KOPT-K1 (cell line): Measurements from ENCODE around the gene FAM120AOS.

Experiments used
- H3K27ac ChIP-seq: fragments of 200-600 bp; sonication (generic); 2 replicates; pipeline ENCODE4 v1.5.1; 2016; ENCODE audit warnings: antibody characterized with exemption, mild to moderate bottlenecking, low read depth, low read length; ENCODE audit not compliant: poor library complexity, severe bottlenecking
- H3K36me3 ChIP-seq: fragments of 200-600 bp; sonication (generic); 2 replicates; pipeline ENCODE4 v1.5.1; 2017; ENCODE audit warnings: antibody characterized with exemption, mild to moderate bottlenecking, low read length, moderate library complexity; ENCODE audit not compliant: insufficient read depth
- H3K9me3 ChIP-seq: fragments of 200-600 bp; sonication (generic); 2 replicates; pipeline ENCODE4 v1.5.1; 2017; ENCODE audit warnings: antibody characterized with exemption, low read length, mild to moderate bottlenecking; ENCODE audit not compliant: insufficient read depth, poor library complexity, severe bottlenecking

Gene FAM120AOS

DNA sequence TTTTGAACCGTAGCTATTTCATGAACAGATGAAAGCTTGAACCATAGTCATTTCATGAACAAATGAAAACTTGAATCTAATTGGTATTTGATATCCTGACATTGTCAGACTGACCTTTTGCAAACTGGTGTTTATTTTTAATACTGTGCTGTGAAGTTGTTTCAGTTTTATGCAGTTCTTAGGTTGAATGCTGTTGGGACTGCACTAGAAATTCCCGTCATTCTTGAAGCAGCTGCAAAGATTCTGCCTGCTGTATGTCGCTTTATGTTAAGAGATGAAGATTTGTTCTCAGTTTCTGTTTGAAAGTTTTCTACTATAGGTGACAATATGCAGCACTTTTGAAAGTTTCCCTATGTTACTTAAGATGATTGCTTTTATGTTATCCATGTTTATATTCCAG, 22.5 kb upstream of the FAM120AOS start:
- H3K27ac ChIP-seq = no peak overlapping the region
- peaks cover 72% of the 10 kb centered on the region for H3K36me3 ChIP-seq
- H3K9me3 ChIP-seq = no peaks in the 10 kb centered on the region

- Histone ChIP-seq H3K27ac (no peak overlapping the region), H3K36me3 (peaks cover 68% of the 10 kb centered on the region), H3K9me3 (no peaks in the 10 kb centered on the region)
These were observed 21.7 kb upstream of the FAM120AOS start for GRCh38 chr9:93475108-93475507.

- Histone ChIP-seq H3K9me3 (no peaks in the 10 kb centered on the region), H3K27ac (no peak overlapping the region), H3K36me3 (peaks cover 59% of the 10 kb centered on the region)
These were observed 20.0 kb upstream of the FAM120AOS start for GRCh38 chr9:93473411-93473810.

GRCh38 chr9:93471124-93471523, 17.7 kb upstream of the FAM120AOS start:
- Histone ChIP-seq H3K9me3 (no peaks in the 10 kb centered on the region), H3K27ac (no peak overlapping the region), H3K36me3 (peaks cover 40% of the 10 kb centered on the region)

GRCh38 chr9:93470391-93470790, 17.0 kb upstream of the FAM120AOS start:
- Histone ChIP-seq H3K36me3 (peaks cover 36% of the 10 kb centered on the region), H3K27ac (no peak overlapping the region)

GRCh38 chr9:93468763-93469456, 15.5 kb upstream of the FAM120AOS start:
- Histone ChIP-seq H3K9me3 (no peaks in the 10 kb centered on the region), H3K27ac (peak overlapping the region; percentile 71), H3K36me3 (peaks cover 30% of the 10 kb centered on the region)

More at GRCh38 chr9:93470391-93470790, 17.0 kb upstream of the FAM120AOS start:
- H3K9me3 ChIP-seq = no peaks in the 10 kb centered on the region

DNA sequence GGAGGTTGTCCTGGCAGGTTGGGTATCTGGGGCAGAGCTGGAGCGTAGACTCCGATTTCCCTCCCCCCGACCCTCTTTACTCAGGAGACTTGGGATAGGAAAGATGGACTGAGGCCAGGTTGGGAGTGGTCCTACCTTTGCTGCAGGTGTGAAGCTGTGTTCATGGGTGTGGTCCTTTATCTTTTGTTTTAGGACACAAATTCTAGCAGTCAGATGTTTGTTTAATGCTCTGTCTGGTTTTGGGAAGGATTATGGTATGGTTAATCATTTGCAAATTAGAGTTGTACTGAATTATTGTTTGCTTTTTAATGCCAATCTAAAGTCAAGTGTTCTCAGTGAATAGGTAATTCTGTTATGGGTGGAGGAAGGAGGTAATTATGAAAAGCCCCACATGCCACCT, 14.1 kb upstream of the FAM120AOS start:
- no peaks in the 10 kb centered on the region for H3K9me3 ChIP-seq
- H3K27ac ChIP-seq = peak overlapping the region; percentile 88
- H3K36me3 ChIP-seq = peaks cover 19% of the 10 kb centered on the region

GRCh38 chr9:93467062-93467416, 13.7 kb upstream of the FAM120AOS start:
- Histone ChIP-seq H3K9me3 (no peaks in the 10 kb centered on the region), H3K36me3 (peaks cover 15% of the 10 kb centered on the region), H3K27ac (peak overlapping the region; percentile 88)

GRCh38 chr9:93466416-93467061, 13.2 kb upstream of the FAM120AOS start:
- H3K36me3 ChIP-seq = peaks cover 10% of the 10 kb centered on the region
- no peaks in the 10 kb centered on the region for H3K9me3 ChIP-seq
- peak overlapping the region; percentile 88 for H3K27ac ChIP-seq

DNA sequence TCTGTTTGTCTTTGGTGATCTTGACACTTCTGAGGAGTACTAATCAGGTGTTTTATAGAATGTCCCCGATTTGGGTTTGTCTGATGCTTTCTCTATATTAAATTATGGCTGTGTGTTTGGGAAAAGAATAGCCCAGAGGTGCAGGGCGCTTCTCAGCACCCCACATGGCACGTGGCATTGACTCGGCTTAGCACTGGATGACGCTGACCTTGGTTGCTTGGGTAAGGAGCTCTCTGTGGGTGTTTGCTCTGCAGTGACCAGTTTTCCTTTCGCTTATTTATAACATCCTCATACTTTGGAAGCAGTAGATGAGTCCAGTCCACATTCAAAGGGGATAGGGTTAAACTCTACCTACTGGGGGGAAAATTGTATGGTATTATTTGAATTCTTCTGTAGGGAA, 12.5 kb upstream of the FAM120AOS start:
- peaks cover 3% of the 10 kb centered on the region for H3K36me3 ChIP-seq
- no peaks in the 10 kb centered on the region for H3K9me3 ChIP-seq
- H3K27ac ChIP-seq = peak overlapping the region; percentile 88

DNA sequence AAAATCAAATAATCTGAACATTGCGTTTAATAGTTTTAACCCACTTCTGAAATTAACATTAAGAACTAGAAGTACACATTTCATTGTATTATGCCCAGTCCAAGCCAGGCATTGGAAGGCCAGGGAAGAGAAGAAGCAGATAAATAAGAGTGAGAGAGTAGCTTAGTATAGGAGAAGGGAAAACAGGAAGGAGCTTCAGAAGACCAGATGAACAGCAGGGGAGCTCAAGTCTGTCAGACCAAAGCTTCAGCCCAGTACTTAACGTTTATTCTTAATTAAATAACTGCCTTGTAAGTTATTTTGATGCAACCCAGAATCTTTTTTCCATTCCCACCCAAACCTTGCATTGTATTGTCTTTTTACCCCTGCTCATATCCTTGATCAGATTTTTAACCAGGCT, 11.5 kb upstream of the FAM120AOS start:
- H3K36me3 ChIP-seq = no peaks in the 10 kb centered on the region
- H3K9me3 ChIP-seq = no peaks in the 10 kb centered on the region
- H3K27ac ChIP-seq = peak overlapping the region; percentile 88

GRCh38 chr9:93464395-93464794, 11.0 kb upstream of the FAM120AOS start:
- Histone ChIP-seq H3K36me3 (no peaks in the 10 kb centered on the region), H3K9me3 (no peaks in the 10 kb centered on the region), H3K27ac (peak overlapping the region; percentile 88)

- no peaks in the 10 kb centered on the region for H3K36me3 ChIP-seq
- H3K9me3 ChIP-seq = no peaks in the 10 kb centered on the region
- H3K27ac ChIP-seq = peak overlapping the region; percentile 88
These were observed 10.4 kb upstream of the FAM120AOS start for GRCh38 chr9:93463638-93464248.

- no peaks in the 10 kb centered on the region for H3K9me3 ChIP-seq
- peaks cover 5% of the 10 kb centered on the region; the same call in 1 of the 2 replicates for H3K36me3 ChIP-seq
- peak overlapping the region; percentile 88 for H3K27ac ChIP-seq
These were observed 8.4 kb upstream of the FAM120AOS start for GRCh38 chr9:93461821-93462220.

DNA sequence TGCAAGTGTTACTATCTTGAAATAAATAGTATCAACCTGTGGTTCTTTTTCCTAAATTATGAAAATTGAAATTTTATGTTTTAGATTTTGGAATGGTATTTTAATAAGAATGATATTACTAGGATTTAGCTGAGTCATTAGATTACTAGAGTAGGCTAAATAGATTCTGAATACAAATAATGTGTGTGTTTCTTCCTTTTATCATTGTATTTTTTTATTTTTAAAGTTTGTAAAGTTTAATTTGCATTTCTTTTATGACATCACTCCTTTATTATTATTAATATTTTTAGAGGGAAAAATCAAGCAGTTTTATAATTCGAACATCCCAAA, 8.0 kb upstream of the FAM120AOS start:
- peak overlapping the region; percentile 88 for H3K27ac ChIP-seq
- no peaks in the 10 kb centered on the region for H3K9me3 ChIP-seq
- peaks cover 5% of the 10 kb centered on the region; the same call in 1 of the 2 replicates for H3K36me3 ChIP-seq
